CD4-positive, alpha-beta T cell (primary cell): ENCODE measurements around the gene NPRL2. TPM values are rescaled to one million over a fixed set of nuclear protein-coding genes. Genes with fewer than 3 reads are reported as not detected.
A peak's percentile ranks its signal among the peaks of the same experiment; 100 is the strongest.

Source experiments
- ATAC-seq: fragments of 200-7000 bp; cut with Tn5 transposase; one replicate; pipeline ENCODE4 v1.10.0; 2022; ENCODE audit warnings: mild to moderate bottlenecking; ENCODE audit not compliant: poor library complexity
- CTCF ChIA-PET: fragments of 350-600 bp; sonication (Branson Sonifier 250); formaldehyde crosslinking; loops from one replicate; lab custom pipeline; 2021; ENCODE audit warnings: antibody characterized with exemption, inconsistent platforms; lab: Charles Lee
- POLR2A ChIA-PET: fragments of 350-600 bp; sonication (Branson Sonifier 250); formaldehyde crosslinking; loops from one replicate; lab custom pipeline; 2021; ENCODE audit warnings: antibody characterized with exemption, inconsistent platforms; lab: Charles Lee
- DNase-seq, 14 experiments: peaks; one replicate each; pipeline ENCODE4 v3.0.0-alpha.2; 2013 to 2020; ENCODE audit warnings: mixed read lengths in 2 of 14
- H3K27ac ChIP-seq, 2 donors: one replicate each; pipeline versions ENCODE4 v1.5.1 to v1.7.0; 2013; ENCODE audit warnings: low read length in 2 of 2, low read depth in 1 of 2, mild to moderate bottlenecking in 1 of 2
- H3K27me3 ChIP-seq, 2 experiments: 1 replicate in 1 of 2; 2 replicates in 1 of 2; pipeline versions ENCODE4 v1.6.1 to v1.7.0; 2013; ENCODE audit warnings: low read length in 2 of 2, control low read depth in 1 of 2, mild to moderate bottlenecking in 1 of 2, moderate library complexity in 1 of 2; ENCODE audit not compliant: insufficient read depth in 2 of 2, control insufficient read depth in 1 of 2
- H3K36me3 ChIP-seq: one replicate; pipeline ENCODE4 v1.6.1; 2013; ENCODE audit warnings: low read length, control low read depth; ENCODE audit not compliant: insufficient read depth
- H3K4me1 ChIP-seq: one replicate; pipeline ENCODE4 v1.6.1; 2013; ENCODE audit warnings: low read length, control low read depth; ENCODE audit not compliant: insufficient read depth
- H3K4me3 ChIP-seq: one replicate; pipeline ENCODE4 v1.5.1; 2013; ENCODE audit warnings: mild to moderate bottlenecking, low read length, moderate library complexity
- H3K9me3 ChIP-seq, 2 experiments: 1 replicate in 1 of 2; 2 replicates in 1 of 2; pipeline versions ENCODE4 v1.6.1 to v1.7.0; 2013; ENCODE audit warnings: low read length in 2 of 2, mild to moderate bottlenecking in 2 of 2, control low read depth in 1 of 2, moderate library complexity in 1 of 2; ENCODE audit not compliant: control insufficient read depth in 1 of 2, insufficient read depth in 1 of 2
- H3K27ac Mint-ChIP-seq: one replicate; pipeline ENCODE4 v1.8.0; 2020; ENCODE audit warnings: mixed read lengths
- H3K27me3 Mint-ChIP-seq: one replicate; pipeline ENCODE4 v1.8.0; 2021; ENCODE audit warnings: mixed read lengths
- H3K36me3 Mint-ChIP-seq: one replicate; pipeline ENCODE4 v1.8.0; 2021; ENCODE audit warnings: low read depth, mixed read lengths
- H3K4me1 Mint-ChIP-seq: one replicate; pipeline ENCODE4 v1.8.0; 2021; ENCODE audit warnings: low read depth, mixed read lengths
- H3K4me3 Mint-ChIP-seq: one replicate; pipeline ENCODE4 v1.8.0; 2020; ENCODE audit warnings: mild to moderate bottlenecking, mixed read lengths
- H3K9me3 Mint-ChIP-seq: one replicate; pipeline ENCODE4 v1.8.0; 2020; ENCODE audit warnings: mixed read lengths
- intact Hi-C, 2 experiments: fragments of 100-400 bp; cut with DNase I in 1 of 2; cut with micrococcal nuclease in 1 of 2; formaldehyde crosslinking; loops; one replicate each; pipeline versions ENCODE4 v1.15.1 to v1.9.0; 2023 to 2025; cut with DNase I, micrococcal nuclease
- total RNA-seq, 174 experiments: library from RNA in 2 of 174; stranded (reverse) in 2 of 174; gene quantifications; one replicate each; pipeline ENCODE4 v1.2.3 and lab custom pipeline; 2021 to 2026
- TF ChIP-seq, protein P1 (sequence below): fragments of 200-600 bp; IDR thresholded peaks from one replicate; pipeline ENCODE4 v1.8.0; 2022; ENCODE audit warnings: antibody characterized with exemption, mild to moderate bottlenecking

Gene NPRL2
- total RNA-seq, 2 experiments from 2014 or later: 29.4 to 33.2 TPM

GRCh38 chr3:50326182-50326541 is 24.4 kb downstream of the NPRL2 start:
- H3K4me3 ChIP-seq: no peak overlapping the region
- H3K9me3 Mint-ChIP-seq: no peaks in the 10 kb centered on the region
- ChIA-PET CTCF (no interaction called here), POLR2A (interaction anchor here (4.7 kb wide), 1 partner anchor 11 kb away, joined by 58 read pairs; no protein-coding TSS in a partner anchor)
- no peak for ATAC-seq
- intact Hi-C loops: no loop called here
- H3K4me1 Mint-ChIP-seq: peaks cover 30% of the 10 kb centered on the region
- H3K4me1 ChIP-seq: peaks cover 54% of the 10 kb centered on the region
- no peaks in the 10 kb centered on the region for H3K27me3 Mint-ChIP-seq
- peak overlapping the region; percentile 97 for H3K4me3 Mint-ChIP-seq
- peaks cover 30% of the 10 kb centered on the region for H3K36me3 ChIP-seq
- peaks cover 39% of the 10 kb centered on the region for H3K36me3 Mint-ChIP-seq
- H3K9me3 ChIP-seq: no peaks in the 10 kb centered on the region
- H3K27me3 ChIP-seq: no peaks in the 10 kb centered on the region
- no peak overlapping the region for H3K27ac ChIP-seq
- TF ChIP-seq, protein P1, sequence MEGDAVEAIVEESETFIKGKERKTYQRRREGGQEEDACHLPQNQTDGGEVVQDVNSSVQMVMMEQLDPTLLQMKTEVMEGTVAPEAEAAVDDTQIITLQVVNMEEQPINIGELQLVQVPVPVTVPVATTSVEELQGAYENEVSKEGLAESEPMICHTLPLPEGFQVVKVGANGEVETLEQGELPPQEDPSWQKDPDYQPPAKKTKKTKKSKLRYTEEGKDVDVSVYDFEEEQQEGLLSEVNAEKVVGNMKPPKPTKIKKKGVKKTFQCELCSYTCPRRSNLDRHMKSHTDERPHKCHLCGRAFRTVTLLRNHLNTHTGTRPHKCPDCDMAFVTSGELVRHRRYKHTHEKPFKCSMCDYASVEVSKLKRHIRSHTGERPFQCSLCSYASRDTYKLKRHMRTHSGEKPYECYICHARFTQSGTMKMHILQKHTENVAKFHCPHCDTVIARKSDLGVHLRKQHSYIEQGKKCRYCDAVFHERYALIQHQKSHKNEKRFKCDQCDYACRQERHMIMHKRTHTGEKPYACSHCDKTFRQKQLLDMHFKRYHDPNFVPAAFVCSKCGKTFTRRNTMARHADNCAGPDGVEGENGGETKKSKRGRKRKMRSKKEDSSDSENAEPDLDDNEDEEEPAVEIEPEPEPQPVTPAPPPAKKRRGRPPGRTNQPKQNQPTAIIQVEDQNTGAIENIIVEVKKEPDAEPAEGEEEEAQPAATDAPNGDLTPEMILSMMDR: no peak
- no peak overlapping the region for H3K27ac Mint-ChIP-seq
- no peak for DNase-seq

DNA sequence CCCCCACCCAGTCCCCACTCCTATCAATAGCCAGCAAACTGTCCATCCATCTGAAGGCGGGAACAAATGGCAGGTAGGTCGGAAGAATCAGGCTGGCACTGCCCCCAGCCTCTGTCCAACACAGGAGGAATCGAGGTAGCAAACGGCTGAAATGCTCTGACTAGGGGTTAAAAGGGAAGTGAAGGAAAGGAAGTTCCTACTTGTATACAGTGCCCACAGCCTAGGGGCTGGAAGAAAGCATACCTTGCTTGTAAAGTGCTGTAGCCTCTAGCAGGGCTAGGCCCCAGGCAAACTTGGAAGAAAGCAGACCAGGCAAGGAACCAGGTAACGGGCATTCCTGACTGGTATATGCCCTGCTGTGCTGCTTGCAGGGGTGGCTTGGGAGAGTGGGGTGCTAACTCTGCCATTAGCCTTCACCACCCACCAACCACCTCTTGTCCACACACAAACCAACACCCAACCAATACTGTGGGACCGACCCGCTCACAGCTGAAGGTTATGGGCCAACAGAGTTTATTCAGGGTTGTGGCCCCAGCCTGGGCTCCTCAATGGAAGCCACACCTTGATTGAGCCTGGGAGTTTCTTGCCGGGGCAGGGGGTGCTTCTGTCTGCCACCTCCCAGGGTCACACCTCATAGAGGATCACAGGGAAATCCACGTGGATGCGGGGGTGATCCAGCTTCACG is 24.9 kb downstream of the NPRL2 start:
- DNase-seq: peak in 1 of 14 experiments; percentile 19
- ChIA-PET CTCF (interaction anchor here (1.7 to 2.4 kb wide), 3 partner anchors 12 to 34 kb away, joined by 9 to 19 read pairs (median 18); partner anchors contain the start of genes HYAL3, IFRD2 and NAA80), POLR2A (interaction anchor here (4.7 kb wide), 1 partner anchor 12 kb away, joined by 58 read pairs; no protein-coding TSS in a partner anchor)
- H3K9me3 Mint-ChIP-seq: no peaks in the 10 kb centered on the region
- no peak for ATAC-seq
- Histone ChIP-seq H3K4me1 (peaks cover 56% of the 10 kb centered on the region), H3K27ac (no peak overlapping the region), H3K4me3 (no peak overlapping the region), H3K36me3 (peaks cover 25% of the 10 kb centered on the region), H3K9me3 (no peaks in the 10 kb centered on the region), H3K27me3 (no peaks in the 10 kb centered on the region)
- H3K4me1 Mint-ChIP-seq: peaks cover 32% of the 10 kb centered on the region
- peak overlapping the region; percentile 54 for H3K27ac Mint-ChIP-seq
- peak overlapping the region; percentile 42 for H3K4me3 Mint-ChIP-seq
- intact Hi-C loops: no loop called here
- TF ChIP-seq, protein P1: no peak
- H3K36me3 Mint-ChIP-seq: peaks cover 34% of the 10 kb centered on the region
- no peaks in the 10 kb centered on the region for H3K27me3 Mint-ChIP-seq

GRCh38 chr3:50325113-50325480 is 25.5 kb downstream of the NPRL2 start:
- no peaks in the 10 kb centered on the region for H3K9me3 Mint-ChIP-seq
- Histone ChIP-seq H3K9me3 (no peaks in the 10 kb centered on the region), H3K27me3 (no peaks in the 10 kb centered on the region), H3K36me3 (peaks cover 20% of the 10 kb centered on the region), H3K27ac (no peak overlapping the region), H3K4me3 (no peak overlapping the region), H3K4me1 (peaks cover 62% of the 10 kb centered on the region)
- CTCF ChIA-PET: interaction anchor here (1.4 to 2.4 kb wide), 7 partner anchors 9 to 33 kb away, joined by 5 to 19 read pairs (median 8); partner anchors contain the start of genes CYB561D2, HYAL3, IFRD2 and NAA80
- ATAC-seq (no peak), DNase-seq (peak in 1 of 14 experiments; percentile 16)
- TF ChIP-seq, protein P1: no peak
- H3K4me1 Mint-ChIP-seq: peaks cover 37% of the 10 kb centered on the region
- peaks cover 29% of the 10 kb centered on the region for H3K36me3 Mint-ChIP-seq
- POLR2A ChIA-PET: interaction anchor here (0.7 to 1.8 kb wide), 2 partner anchors 12 to 33 kb away, joined by 3 to 12 read pairs; no protein-coding TSS in a partner anchor
- H3K27me3 Mint-ChIP-seq: no peaks in the 10 kb centered on the region
- H3K4me3 Mint-ChIP-seq: peak overlapping the region; percentile 68
- H3K27ac Mint-ChIP-seq: peak overlapping the region; percentile 54
- intact Hi-C loops: no loop called here
